ENCODE measurements around the gene ASIC1. TPM values are rescaled to one million over a fixed set of nuclear protein-coding genes. Genes with fewer than 3 reads are reported as not detected.

ASIC1 gene
- total RNA-seq, 2 donors from 2014 or later: 4.2 to 5.2 TPM

DNA sequence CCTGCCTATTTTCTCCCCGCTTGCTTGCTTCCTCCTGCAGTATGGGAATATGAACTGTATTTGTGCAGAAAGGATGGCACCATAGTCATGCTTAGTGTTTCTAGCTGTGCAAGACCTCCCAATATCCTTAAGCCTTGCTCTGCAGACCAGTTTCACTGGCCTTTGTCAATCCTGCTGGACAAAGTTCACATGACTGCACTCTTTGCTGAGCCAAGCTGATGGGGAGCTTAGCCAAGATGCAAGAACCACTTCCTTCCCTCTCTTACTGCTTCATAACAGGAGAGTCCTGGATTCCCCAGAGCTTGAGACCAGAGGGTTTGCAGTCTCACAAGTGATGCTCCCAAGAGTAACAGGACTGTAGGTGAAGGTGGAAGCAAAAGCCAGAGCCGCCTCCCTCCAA, 3.8 kb downstream of the ASIC1 start:
- Histone ChIP-seq H3K4me3 (ENCODE audit: low read length) (no peak overlapping the region), H3K4me1 (ENCODE audit: control insufficient read depth, insufficient read depth, low read length) (peaks cover 4% of the 10 kb centered on the region), H3K27ac (ENCODE audit: low read depth, low read length) (no peak overlapping the region), H3K27me3 (ENCODE audit: control insufficient read depth, insufficient read depth, low read length, poor library complexity, severe bottlenecking) (peaks cover 62% of the 10 kb centered on the region), H3K9me3 (ENCODE audit: control insufficient read depth, low read length) (no peaks in the 10 kb centered on the region), H3K36me3 (ENCODE audit: control insufficient read depth, insufficient read depth, low read length) (no peaks in the 10 kb centered on the region), H3K9ac (ENCODE audit: extremely low read depth, low read length, poor library complexity, severe bottlenecking) (no peak overlapping the region)
- no peak overlapping the region for H3K4me3 Mint-ChIP-seq
- H3K27me3 Mint-ChIP-seq (ENCODE audit: insufficient read depth): peaks cover 81% of the 10 kb centered on the region
- DNase-seq: no peak
- H3K9me3 Mint-ChIP-seq: no peaks in the 10 kb centered on the region
- TF ChIP-seq, protein P1, sequence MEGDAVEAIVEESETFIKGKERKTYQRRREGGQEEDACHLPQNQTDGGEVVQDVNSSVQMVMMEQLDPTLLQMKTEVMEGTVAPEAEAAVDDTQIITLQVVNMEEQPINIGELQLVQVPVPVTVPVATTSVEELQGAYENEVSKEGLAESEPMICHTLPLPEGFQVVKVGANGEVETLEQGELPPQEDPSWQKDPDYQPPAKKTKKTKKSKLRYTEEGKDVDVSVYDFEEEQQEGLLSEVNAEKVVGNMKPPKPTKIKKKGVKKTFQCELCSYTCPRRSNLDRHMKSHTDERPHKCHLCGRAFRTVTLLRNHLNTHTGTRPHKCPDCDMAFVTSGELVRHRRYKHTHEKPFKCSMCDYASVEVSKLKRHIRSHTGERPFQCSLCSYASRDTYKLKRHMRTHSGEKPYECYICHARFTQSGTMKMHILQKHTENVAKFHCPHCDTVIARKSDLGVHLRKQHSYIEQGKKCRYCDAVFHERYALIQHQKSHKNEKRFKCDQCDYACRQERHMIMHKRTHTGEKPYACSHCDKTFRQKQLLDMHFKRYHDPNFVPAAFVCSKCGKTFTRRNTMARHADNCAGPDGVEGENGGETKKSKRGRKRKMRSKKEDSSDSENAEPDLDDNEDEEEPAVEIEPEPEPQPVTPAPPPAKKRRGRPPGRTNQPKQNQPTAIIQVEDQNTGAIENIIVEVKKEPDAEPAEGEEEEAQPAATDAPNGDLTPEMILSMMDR (conservative IDR thresholded peaks at IDR 0.05): no peak
- H3K36me3 Mint-ChIP-seq (ENCODE audit: low read depth): no peaks in the 10 kb centered on the region
- H3K27ac Mint-ChIP-seq: no peak overlapping the region
- H3K4me1 Mint-ChIP-seq: peaks cover 8% of the 10 kb centered on the region
- WGBS, 2 experiments (ENCODE audit: insufficient coverage in 1 of 2, insufficient read length in 1 of 2): 83 to 100% methylated on average over 1 of the region's 2 CpGs

DNA sequence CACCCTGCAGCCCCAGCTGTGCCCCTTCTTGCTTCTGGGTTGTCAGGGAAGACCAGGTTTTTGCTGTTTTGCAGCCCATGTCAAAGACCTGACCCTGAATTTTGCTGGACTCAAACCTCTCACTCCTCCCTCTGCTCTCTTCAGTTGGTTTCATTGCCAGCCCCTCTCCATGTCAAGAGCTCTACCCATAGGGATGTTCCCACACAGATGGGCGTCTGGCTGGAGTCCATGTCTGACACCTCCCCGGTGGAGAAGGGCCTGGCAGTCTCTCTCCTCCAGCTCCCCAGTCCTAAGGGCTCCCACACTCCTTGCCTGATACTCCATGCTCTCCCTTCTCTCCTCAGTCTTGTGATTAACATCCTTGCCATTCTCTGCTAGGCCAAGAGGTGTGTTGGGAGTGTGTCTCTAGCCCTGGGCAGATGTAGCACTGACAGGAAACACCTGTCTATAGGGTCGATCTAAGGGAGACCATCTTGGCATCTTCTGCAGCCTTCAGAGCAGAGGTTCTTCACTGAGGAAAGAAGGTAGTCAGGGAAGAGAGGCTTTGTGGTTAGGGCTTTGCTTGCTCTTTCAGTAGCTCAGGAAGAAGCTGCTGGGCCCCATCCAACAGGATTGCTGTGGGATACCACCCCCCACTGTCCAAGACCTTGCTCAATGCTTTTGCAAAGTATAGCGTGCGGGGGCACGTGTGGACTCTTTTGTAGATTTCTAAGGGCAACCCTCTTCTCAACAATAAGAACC, 4.7 kb downstream of the ASIC1 start:
- Histone ChIP-seq H3K27ac (ENCODE audit: low read depth, low read length) (no peak overlapping the region), H3K9me3 (ENCODE audit: control insufficient read depth, low read length) (no peaks in the 10 kb centered on the region), H3K36me3 (ENCODE audit: control insufficient read depth, insufficient read depth, low read length) (no peaks in the 10 kb centered on the region), H3K4me1 (ENCODE audit: control insufficient read depth, insufficient read depth, low read length) (peaks cover 4% of the 10 kb centered on the region), H3K27me3 (ENCODE audit: control insufficient read depth, insufficient read depth, low read length, poor library complexity, severe bottlenecking) (peaks cover 53% of the 10 kb centered on the region), H3K4me3 (ENCODE audit: low read length) (no peak overlapping the region), H3K9ac (ENCODE audit: extremely low read depth, low read length, poor library complexity, severe bottlenecking) (no peak overlapping the region)
- 79 to 80% methylated on average over 5 to 6 of the region's 6 CpGs for WGBS, 2 experiments (ENCODE audit: insufficient coverage in 1 of 2, insufficient read length in 1 of 2)
- Mint-ChIP-seq H3K4me1 (peaks cover under 1% of the 10 kb centered on the region), H3K36me3 (ENCODE audit: low read depth) (no peaks in the 10 kb centered on the region), H3K27me3 (ENCODE audit: insufficient read depth) (peaks cover 72% of the 10 kb centered on the region), H3K9me3 (no peaks in the 10 kb centered on the region), H3K27ac (no peak overlapping the region), H3K4me3 (no peak overlapping the region)
- DNase-seq: no peak
- TF ChIP-seq, protein P1 (conservative IDR thresholded peaks at IDR 0.05): no peak

DNA sequence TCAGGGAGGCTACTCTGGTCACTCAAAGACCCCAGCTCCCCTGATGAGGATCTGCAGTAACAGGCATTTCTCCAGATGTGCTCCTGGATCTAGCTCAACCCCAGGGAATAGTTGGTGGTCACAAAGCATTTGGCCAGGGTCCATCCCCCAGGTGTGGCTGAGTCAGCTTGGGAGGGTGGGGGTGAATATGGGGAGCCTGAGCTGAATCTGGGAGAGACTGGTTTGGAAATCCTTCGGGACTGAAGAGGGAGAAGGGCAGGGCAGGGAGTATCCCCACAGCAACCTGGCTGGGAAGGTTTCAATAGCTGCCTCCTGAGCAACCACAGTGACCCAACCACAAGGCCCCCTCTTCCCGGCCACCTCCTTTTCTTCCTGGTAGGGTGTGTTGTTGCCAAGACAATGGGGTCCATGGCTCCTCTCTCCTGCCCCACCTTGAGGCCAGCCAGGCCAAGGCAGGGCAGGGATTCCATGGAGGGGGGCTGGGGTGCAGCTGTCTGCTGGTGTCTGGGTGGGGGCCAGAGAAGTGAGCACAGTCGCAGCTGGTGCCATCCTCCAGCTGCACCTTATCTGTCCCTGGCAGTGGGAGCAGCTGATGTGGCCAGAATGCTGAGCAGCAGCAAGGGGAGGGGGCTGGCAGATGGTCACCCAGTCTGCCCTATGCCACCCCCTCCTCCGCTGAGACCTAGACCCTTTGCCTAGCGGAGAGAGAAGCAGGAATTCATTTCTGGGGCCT, 5.5 kb downstream of the ASIC1 start:
- H3K9me3 ChIP-seq (ENCODE audit: control insufficient read depth, low read length): no peaks in the 10 kb centered on the region
- DNase-seq: no peak
- H3K4me1 ChIP-seq (ENCODE audit: control insufficient read depth, insufficient read depth, low read length): peaks cover 4% of the 10 kb centered on the region
- Mint-ChIP-seq H3K36me3 (ENCODE audit: low read depth) (no peaks in the 10 kb centered on the region), H3K27me3 (ENCODE audit: insufficient read depth) (peaks cover 69% of the 10 kb centered on the region), H3K9me3 (no peaks in the 10 kb centered on the region), H3K27ac (no peak overlapping the region), H3K4me3 (no peak overlapping the region), H3K4me1 (no peaks in the 10 kb centered on the region)
- H3K27ac ChIP-seq (ENCODE audit: low read depth, low read length): no peak overlapping the region
- H3K4me3 ChIP-seq (ENCODE audit: low read length): no peak overlapping the region
- no peaks in the 10 kb centered on the region for H3K36me3 ChIP-seq (ENCODE audit: control insufficient read depth, insufficient read depth, low read length)
- no peak overlapping the region for H3K9ac ChIP-seq (ENCODE audit: extremely low read depth, low read length, poor library complexity, severe bottlenecking)
- peaks cover 49% of the 10 kb centered on the region for H3K27me3 ChIP-seq (ENCODE audit: control insufficient read depth, insufficient read depth, low read length, poor library complexity, severe bottlenecking)
- TF ChIP-seq, protein P1 (conservative IDR thresholded peaks at IDR 0.05): no peak
- WGBS, 2 experiments (ENCODE audit: insufficient coverage in 1 of 2, insufficient read length in 1 of 2): 71 to 85% methylated on average over 1 to 5 of the region's 5 CpGs
